ENCODE results near the gene PTPRN2.
"Not testable (repeated sequence)": the region's sequence is repeated elsewhere in the genome, so short reads cannot be mapped to it uniquely, and the experiment has no call there.

PTPRN2 gene

GRCh38 chr7:157519798-157520244 lies 1067.8 kb downstream of the PTPRN2 start:
- DNase-seq: no peak

- no peak for DNase-seq
These were observed 1068.4 kb downstream of the PTPRN2 start for GRCh38 chr7:157519246-157519645.

- no peak for DNase-seq
These were observed 1069.0 kb downstream of the PTPRN2 start for GRCh38 chr7:157518514-157519175.

GRCh38 chr7:157517782-157518513 lies 1069.7 kb downstream of the PTPRN2 start:
- DNase-seq: no peak

GRCh38 chr7:157516911-157517781 lies 1070.5 kb downstream of the PTPRN2 start:
- DNase-seq: no peak

GRCh38 chr7:157516311-157516710 lies 1071.3 kb downstream of the PTPRN2 start:
- no peak for DNase-seq

- DNase-seq: no peak
These were observed 1072.1 kb downstream of the PTPRN2 start for GRCh38 chr7:157515342-157516041.

- DNase-seq: no peak
These were observed 1072.9 kb downstream of the PTPRN2 start for GRCh38 chr7:157514746-157515145.

- no peak for DNase-seq
These were observed 1073.3 kb downstream of the PTPRN2 start for GRCh38 chr7:157514306-157514705.

GRCh38 chr7:157513682-157514081 lies 1073.9 kb downstream of the PTPRN2 start:
- no peak for DNase-seq

- no peak for DNase-seq
These were observed 1074.4 kb downstream of the PTPRN2 start for GRCh38 chr7:157513162-157513621.

GRCh38 chr7:157509226-157509625 lies 1078.4 kb downstream of the PTPRN2 start:
- no peak for DNase-seq

- no peak for DNase-seq
These were observed 1079.1 kb downstream of the PTPRN2 start for GRCh38 chr7:157508477-157508881.

- no peak for DNase-seq
These were observed 1079.6 kb downstream of the PTPRN2 start for GRCh38 chr7:157507987-157508386.

GRCh38 chr7:157506268-157506667 lies 1081.4 kb downstream of the PTPRN2 start:
- DNase-seq: no peak

GRCh38 chr7:157505646-157506045 lies 1082.0 kb downstream of the PTPRN2 start:
- DNase-seq: no peak

- DNase-seq: no peak
These were observed 1084.4 kb downstream of the PTPRN2 start for GRCh38 chr7:157503229-157503628.

- peak; percentile 20 for DNase-seq
These were observed 1084.9 kb downstream of the PTPRN2 start for GRCh38 chr7:157502701-157503111.

GRCh38 chr7:157501581-157501980 lies 1086.0 kb downstream of the PTPRN2 start:
- no peak for DNase-seq

GRCh38 chr7:157500989-157501540 lies 1086.6 kb downstream of the PTPRN2 start:
- not testable (repeated sequence) for DNase-seq

GRCh38 chr7:157500171-157500960 lies 1087.3 kb downstream of the PTPRN2 start:
- no peak for DNase-seq

GRCh38 chr7:157499835-157500153 lies 1087.8 kb downstream of the PTPRN2 start:
- no peak for DNase-seq
